GM21825 (cell line): ENCODE measurements around the gene NUDT1.

Experiments
- ATAC-seq: cut with Tn5 transposase; IDR thresholded peaks from one replicate; pipeline ENCODE4 v1.9.1; 2021; ENCODE audit warnings: mild to moderate bottlenecking, moderate library complexity; ENCODE audit not compliant: unreplicated experiment

NUDT1 gene

DNA sequence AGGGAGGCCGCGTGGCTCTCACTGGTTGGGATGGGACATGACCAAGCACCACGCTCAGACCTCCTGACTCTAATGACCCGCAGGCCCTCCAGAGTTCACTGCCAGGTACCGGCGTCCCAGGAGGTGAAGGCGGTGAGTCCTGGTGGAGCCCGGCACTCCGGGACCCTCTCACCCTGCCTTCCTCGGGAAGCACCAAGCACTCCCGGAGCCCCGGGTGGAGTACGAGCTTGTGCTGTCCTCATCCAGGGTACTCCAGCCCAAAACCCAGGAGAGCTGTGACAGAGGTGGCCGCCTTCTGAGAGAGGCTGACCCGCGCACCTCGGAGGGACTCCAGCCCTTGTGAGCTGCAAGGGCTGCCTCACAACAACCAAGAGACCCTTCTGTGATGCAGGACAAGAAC is 18.7 kb upstream of the NUDT1 start:
- no peak for ATAC-seq

DNA sequence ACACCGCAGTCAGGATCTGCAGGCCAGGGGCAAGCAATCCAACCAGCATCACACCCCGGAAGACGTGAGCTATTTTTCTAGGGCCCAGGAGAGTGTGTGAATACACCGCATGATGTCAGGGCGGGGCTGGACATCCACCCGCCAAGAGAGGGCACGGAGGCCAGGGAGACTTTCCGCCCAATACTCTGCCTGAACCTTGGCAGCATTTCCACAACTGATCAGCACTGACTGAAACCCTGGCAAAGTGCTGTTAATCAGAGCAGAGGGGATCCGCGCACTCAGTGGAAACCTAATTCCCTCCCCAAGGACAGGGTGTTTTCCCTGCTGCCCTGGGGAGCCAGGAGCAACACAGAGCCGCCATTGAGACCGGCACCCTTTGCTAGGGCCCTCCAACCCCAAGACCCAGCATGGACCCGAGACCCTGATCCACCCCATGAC is 17.5 kb upstream of the NUDT1 start:
- no peak for ATAC-seq

DNA sequence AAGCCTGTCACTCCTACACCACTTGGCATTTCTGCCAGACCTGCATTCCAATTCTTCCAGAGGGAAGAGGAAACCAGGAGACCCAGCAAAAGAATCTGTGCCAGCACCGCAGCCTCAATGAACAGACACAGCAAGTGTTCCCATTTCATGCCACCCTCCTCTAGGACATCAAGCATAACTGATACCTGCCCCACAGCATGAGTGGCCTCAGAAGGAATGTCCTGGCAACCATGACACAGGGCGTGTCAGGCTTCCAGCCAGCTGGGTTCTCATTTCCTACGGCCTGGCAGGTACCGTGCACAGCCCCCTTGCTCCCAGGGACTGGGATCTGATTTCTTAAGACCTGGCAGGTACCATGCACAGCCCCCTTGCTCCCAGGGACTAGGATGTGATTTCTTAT is 17.1 kb upstream of the NUDT1 start:
- ATAC-seq, result no peak

- ATAC-seq, result no peak
Measured at GRCh38 chr7:2225336-2225735, 16.7 kb upstream of the NUDT1 start.

- no peak for ATAC-seq
Measured at GRCh38 chr7:2225830-2226229, 16.2 kb upstream of the NUDT1 start.

- ATAC-seq, result no peak
Measured at GRCh38 chr7:2227699-2228098, 14.3 kb upstream of the NUDT1 start.

DNA sequence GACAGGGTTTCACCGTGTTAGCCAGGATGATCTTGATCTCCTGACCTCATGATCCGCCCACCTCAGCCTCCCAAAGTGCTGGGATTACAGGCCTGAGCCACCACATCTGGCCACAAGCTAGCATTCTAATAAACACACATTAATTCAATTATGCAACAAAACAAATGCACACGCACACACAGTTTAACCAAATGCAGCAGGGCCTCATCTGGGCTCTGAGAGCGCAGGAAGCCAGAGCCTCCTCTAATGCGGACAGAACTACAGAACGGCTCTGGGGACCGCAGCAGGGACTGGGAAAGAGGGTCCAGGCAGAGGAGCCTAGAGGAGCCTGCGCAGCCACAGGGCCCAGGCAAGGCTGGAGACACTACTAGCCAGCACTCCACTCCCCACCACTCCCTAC is 13.1 kb upstream of the NUDT1 start:
- no peak for ATAC-seq

DNA sequence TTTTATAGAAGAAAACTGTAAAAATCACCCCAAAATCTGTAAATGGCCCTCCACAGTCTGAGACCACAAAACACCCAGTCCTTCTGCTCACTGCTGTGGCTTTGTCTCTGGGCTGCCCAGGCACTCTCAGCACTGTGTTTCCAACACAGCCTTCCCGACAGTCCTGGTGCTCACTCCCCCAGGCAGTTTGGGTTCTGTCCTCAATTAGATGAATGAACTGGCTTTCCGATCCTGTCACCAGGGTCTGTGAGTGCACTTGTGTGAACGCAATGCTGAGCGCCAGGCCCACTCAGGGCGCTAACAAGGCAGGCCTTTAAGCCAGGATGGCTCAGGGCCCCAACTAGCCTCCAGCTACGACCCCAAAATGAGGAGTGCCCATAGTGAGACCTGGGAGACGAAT is 12.6 kb upstream of the NUDT1 start:
- no peak for ATAC-seq

DNA sequence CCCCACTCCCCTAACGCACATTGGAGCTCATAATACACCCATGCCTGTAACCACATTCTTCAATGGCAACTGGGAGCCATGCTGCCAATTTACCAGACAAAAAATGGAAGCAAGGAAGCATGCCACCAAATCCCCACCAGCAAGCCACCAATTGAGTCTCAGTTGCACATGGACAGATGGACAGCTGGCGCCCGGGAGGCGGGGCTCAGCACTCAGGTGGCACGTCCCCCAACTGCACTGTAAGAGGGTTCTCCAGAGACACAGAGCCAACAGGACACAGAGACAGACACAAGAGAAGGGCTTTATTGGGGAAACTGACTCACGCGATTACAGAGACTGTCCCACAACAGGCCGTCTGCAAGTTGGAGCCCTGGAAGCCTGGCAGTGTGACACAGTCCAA is 11.8 kb upstream of the NUDT1 start:
- ATAC-seq, result no peak

DNA sequence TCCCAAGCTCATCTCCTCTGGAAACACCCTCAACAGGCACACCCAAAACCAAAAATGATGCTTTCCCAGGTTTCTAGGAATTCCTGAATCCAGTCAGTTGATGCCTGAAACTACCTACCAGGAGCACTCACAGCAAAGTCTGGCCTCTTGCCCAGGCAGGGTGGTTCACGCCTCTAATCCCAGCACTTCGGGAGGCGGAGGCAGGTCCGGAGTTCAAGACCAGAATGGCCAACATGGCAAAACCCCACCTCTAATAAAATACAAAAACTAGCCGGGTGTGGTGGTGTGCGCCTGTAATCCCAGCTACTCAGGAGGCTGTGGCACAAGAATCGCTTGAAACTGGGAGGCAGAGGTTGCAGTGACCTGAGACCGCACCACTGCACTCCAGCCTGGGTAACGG is 11.1 kb upstream of the NUDT1 start:
- ATAC-seq, result no peak

DNA sequence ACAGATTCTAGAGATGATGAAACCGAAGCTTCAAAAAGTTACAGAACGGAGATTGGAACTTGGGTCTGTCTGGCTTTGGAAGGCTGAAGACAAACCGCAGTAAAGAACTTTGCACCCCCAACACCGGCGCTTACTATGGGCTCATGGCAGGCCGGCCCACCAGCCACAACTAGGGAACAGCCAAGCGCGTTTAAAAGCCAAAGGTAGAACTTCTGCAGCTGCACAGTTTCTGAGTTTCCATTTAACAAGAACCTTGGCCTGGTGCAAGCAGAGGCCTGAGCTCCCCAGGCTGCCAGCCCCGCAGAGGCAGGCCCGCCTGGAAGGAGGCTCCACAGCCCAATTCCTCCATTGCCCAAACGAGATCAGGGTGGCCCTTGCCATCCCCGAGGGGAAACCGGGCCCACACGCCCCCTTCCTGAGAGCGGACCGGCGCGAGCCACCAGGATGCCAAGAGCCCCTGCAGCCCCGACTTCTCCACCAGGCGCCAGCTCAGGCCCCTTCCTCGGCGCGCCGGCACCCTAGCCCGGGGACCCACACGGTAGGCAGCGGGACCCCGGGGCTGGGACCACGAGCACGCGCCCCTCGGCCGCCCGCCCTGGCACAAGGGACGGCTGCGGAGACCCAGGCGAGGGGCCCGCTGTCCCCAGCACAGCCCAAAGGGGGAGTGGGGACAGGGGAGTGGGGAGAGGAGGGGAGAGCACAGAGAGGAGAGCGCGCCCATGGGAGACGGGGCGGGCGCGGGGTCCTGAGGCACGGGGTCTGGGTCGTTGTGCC is 9.8 kb upstream of the NUDT1 start:
- peak; percentile 37 for ATAC-seq

- peak; percentile 60 for ATAC-seq
Measured at GRCh38 chr7:2232766-2233520, 9.1 kb upstream of the NUDT1 start, which contains the start of gene MAD1L1. TSS of gene MAD1L1 (minus strand) at chr7:2232945. CDS start at chr7:2230133, 2,812 bp downstream.

- no peak for ATAC-seq
Measured at GRCh38 chr7:2233926-2234325, 8.1 kb upstream of the NUDT1 start.

GRCh38 chr7:2237109-2237602 is 4.9 kb upstream of the NUDT1 start:
- peak; percentile 53 for ATAC-seq

- ATAC-seq, result no peak
Measured at GRCh38 chr7:2239242-2239641, 2.8 kb upstream of the NUDT1 start.

- ATAC-seq, result no peak
Measured at GRCh38 chr7:2242541-2243429, 759 bp downstream of the NUDT1 start.

- ATAC-seq, result no peak
Measured at GRCh38 chr7:2243458-2243857, 1.4 kb downstream of the NUDT1 start.

- no peak for ATAC-seq
Measured at GRCh38 chr7:2244404-2244995, 2.5 kb downstream of the NUDT1 start.

- no peak for ATAC-seq
Measured at GRCh38 chr7:2245883-2246675, 4.1 kb downstream of the NUDT1 start.
